ENCODE data around the gene GPR26.

GRCh38 chr10:123621492-123621891 is 44.7 kb upstream of the GPR26 start:
- TF ChIP-seq CTCF (IDR thresholded peaks at IDR 0.05) (no peak), EP300 (IDR thresholded peaks at IDR 0.05) (no peak), POLR2A (IDR thresholded peaks at IDR 0.05) (no peak)
